ENCODE results near the gene SOCS3.

DNA sequence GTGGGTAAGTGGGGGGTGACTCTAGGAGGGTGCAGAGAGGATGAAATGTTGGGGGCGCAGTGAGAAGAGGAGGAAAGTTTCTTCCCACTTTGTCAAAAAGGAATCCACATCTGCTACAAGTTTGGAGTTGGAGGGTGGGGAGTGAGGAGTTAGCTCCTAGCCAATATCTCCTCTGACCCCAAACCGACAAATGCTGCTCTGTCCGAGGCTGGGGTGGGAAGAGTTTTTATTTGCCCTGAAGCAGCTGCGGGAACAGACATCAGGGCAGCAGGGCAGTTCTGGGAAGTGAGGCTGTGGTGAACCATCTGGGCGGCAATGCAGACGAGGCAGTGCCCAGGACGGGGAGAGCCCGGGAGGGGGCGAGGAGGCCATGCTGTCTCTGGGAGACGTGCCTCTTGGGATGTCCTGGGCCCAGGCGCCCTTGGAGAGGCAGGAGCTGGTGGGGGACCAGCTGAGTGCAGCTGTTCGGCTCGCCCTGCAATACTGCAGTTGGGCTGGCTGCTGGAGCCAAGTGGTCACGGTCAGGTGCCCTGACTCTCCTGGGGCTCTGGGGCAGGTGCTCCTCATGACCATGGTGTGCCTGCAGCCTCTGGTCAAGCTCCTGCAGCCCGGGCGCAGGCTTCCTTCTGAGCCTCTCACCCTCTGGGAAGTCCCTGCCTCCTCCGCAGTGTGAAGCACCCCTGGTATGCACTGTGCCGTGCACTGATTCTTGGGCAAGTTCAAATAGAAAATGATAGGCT lies 6.4 kb upstream of the SOCS3 start:
- TF ChIP-seq CTCF (IDR thresholded peaks at IDR 0.05 in 8 of 11, conservative IDR thresholded peaks at IDR 0.05 in 3 of 11): no peak
- TF ChIP-seq POLR2A (IDR thresholded peaks at IDR 0.05): no peak
